Astrocyte of the cerebellum (primary cell): ENCODE data around the gene HPF1.

Experiments used
- DNase-seq: peaks from one replicate; pipeline ENCODE4 v3.0.0-alpha.2; 2011; ENCODE audit warnings: low read depth
- H3K4me3 ChIP-seq: 2 replicates; pipeline ENCODE4 v1.5.1; 2011; ENCODE audit warnings: mild to moderate bottlenecking, low read depth, low read length, moderate library complexity
- CTCF ChIP-seq: IDR thresholded peaks from 2 replicates; pipeline ENCODE4 v1.5.1; 2012; ENCODE audit warnings: low read length, low read depth, moderate library complexity, mild to moderate bottlenecking; ENCODE audit errors: missing control alignments
- in situ Hi-C: cut with HindIII; loops from 2 replicates; pipeline ENCODE4 v1.10.0; 2017; ENCODE audit warnings: low sequenced_read_pairs

HPF1 gene

GRCh38 chr4:169689681-169690080 is 68.1 kb downstream of the HPF1 start:
- no peak for DNase-seq
- H3K4me3 ChIP-seq, result no peak overlapping the region
- in situ Hi-C loops, result no loop called here
- no peak for TF ChIP-seq CTCF

GRCh38 chr4:169682372-169683047 is 75.2 kb downstream of the HPF1 start:
- TF ChIP-seq CTCF, result no peak
- H3K4me3 ChIP-seq, result no peak overlapping the region
- no peak for DNase-seq
- in situ Hi-C loops, result no loop called here
